ENCODE measurements around the gene CCL17.

DNA sequence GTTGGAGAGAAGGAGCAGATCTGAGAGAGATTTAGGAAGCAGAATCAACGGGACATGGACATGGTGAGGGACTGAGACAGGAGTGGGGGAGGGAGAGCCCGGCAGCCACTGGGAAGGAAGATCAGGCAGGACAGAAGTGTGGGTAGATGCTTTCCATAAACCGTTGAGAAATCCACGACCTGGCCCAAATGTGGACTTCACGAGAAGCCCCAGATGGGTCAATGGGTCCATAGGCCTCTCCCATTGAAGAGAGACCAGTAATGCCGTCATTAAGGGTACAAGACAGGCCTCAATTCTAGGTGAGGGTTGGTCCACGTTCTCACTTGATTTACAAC is 46.5 kb upstream of the CCL17 start:
- TF ChIP-seq KLF17 (tag by site-specific recombination; IDR thresholded peaks at IDR 0.05) (no peak), ZNF302 (tag by site-specific recombination; IDR thresholded peaks at IDR 0.05; ENCODE audit: low read depth) (no peak), ZBTB7A (tag by site-specific recombination; IDR thresholded peaks at IDR 0.05; ENCODE audit: low read depth) (no peak), ZNF776 (tag by site-specific recombination; IDR thresholded peaks at IDR 0.05; ENCODE audit: borderline replicate concordance) (no peak), OVOL3 (tag by site-specific recombination; IDR thresholded peaks at IDR 0.05) (no peak), CTCF (tag by site-specific recombination; IDR thresholded peaks at IDR 0.05) (no peak), GLI4 (tag by site-specific recombination; IDR thresholded peaks at IDR 0.05) (no peak), HOXD13 (CRISPR knock-in tag; IDR thresholded peaks at IDR 0.05; ENCODE audit: borderline replicate concordance) (no peak), MYNN (tag by site-specific recombination; IDR thresholded peaks at IDR 0.05; ENCODE audit: borderline replicate concordance) (no peak)
- TF ChIP-seq, protein P1, sequence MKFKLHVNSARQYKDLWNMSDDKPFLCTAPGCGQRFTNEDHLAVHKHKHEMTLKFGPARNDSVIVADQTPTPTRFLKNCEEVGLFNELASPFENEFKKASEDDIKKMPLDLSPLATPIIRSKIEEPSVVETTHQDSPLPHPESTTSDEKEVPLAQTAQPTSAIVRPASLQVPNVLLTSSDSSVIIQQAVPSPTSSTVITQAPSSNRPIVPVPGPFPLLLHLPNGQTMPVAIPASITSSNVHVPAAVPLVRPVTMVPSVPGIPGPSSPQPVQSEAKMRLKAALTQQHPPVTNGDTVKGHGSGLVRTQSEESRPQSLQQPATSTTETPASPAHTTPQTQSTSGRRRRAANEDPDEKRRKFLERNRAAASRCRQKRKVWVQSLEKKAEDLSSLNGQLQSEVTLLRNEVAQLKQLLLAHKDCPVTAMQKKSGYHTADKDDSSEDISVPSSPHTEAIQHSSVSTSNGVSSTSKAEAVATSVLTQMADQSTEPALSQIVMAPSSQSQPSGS (tag by site-specific recombination; IDR thresholded peaks at IDR 0.05; ENCODE audit: low read depth) = no peak
- TF ChIP-seq, protein P2, sequence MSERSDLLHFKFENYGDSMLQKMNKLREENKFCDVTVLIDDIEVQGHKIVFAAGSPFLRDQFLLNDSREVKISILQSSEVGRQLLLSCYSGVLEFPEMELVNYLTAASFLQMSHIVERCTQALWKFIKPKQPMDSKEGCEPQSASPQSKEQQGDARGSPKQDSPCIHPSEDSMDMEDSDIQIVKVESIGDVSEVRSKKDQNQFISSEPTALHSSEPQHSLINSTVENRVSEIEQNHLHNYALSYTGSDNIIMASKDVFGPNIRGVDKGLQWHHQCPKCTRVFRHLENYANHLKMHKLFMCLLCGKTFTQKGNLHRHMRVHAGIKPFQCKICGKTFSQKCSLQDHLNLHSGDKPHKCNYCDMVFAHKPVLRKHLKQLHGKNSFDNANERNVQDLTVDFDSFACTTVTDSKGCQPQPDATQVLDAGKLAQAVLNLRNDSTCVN (tag by site-specific recombination; optimal IDR thresholded peaks at IDR 0.05) = no peak
- TF ChIP-seq, protein P3, sequence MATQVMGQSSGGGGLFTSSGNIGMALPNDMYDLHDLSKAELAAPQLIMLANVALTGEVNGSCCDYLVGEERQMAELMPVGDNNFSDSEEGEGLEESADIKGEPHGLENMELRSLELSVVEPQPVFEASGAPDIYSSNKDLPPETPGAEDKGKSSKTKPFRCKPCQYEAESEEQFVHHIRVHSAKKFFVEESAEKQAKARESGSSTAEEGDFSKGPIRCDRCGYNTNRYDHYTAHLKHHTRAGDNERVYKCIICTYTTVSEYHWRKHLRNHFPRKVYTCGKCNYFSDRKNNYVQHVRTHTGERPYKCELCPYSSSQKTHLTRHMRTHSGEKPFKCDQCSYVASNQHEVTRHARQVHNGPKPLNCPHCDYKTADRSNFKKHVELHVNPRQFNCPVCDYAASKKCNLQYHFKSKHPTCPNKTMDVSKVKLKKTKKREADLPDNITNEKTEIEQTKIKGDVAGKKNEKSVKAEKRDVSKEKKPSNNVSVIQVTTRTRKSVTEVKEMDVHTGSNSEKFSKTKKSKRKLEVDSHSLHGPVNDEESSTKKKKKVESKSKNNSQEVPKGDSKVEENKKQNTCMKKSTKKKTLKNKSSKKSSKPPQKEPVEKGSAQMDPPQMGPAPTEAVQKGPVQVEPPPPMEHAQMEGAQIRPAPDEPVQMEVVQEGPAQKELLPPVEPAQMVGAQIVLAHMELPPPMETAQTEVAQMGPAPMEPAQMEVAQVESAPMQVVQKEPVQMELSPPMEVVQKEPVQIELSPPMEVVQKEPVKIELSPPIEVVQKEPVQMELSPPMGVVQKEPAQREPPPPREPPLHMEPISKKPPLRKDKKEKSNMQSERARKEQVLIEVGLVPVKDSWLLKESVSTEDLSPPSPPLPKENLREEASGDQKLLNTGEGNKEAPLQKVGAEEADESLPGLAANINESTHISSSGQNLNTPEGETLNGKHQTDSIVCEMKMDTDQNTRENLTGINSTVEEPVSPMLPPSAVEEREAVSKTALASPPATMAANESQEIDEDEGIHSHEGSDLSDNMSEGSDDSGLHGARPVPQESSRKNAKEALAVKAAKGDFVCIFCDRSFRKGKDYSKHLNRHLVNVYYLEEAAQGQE (tag by site-specific recombination; IDR thresholded peaks at IDR 0.05) = no peak
